Amygdala (tissue), 56 donors: Measurements from ENCODE around the gene ERG.

ENCODE experiments used
- DNase-seq, 56 donors: peaks; one replicate each; lab custom pipeline; 2025; lab: John Stamatoyannopoulos, UW

ERG gene

GRCh38 chr21:38343691-38344090 is 154.6 kb downstream of the ERG start:
- DNase-seq, result no peak

GRCh38 chr21:38342739-38343138 is 155.5 kb downstream of the ERG start:
- DNase-seq, result no peak

- DNase-seq, result no peak
Observed at GRCh38 chr21:38341546-38342012, 156.7 kb downstream of the ERG start.

- DNase-seq, result no peak
Observed at GRCh38 chr21:38340131-38340530, 158.1 kb downstream of the ERG start.

- no peak for DNase-seq
Observed at GRCh38 chr21:38337793-38338192, 160.5 kb downstream of the ERG start.

GRCh38 chr21:38334866-38335265 is 163.4 kb downstream of the ERG start:
- peak in 3 of 56 donors; percentile 1 to 16 (median 4) for DNase-seq

GRCh38 chr21:38333301-38334272 is 164.7 kb downstream of the ERG start:
- no peak for DNase-seq

GRCh38 chr21:38330666-38331065 is 167.6 kb downstream of the ERG start:
- no peak for DNase-seq
